Measurements from ENCODE around the gene DNMT3A.
A peak's percentile ranks its signal among the peaks of the same experiment; 100 is the strongest.
"Not testable (repeated sequence)": the region's sequence is repeated elsewhere in the genome, so short reads cannot be mapped to it uniquely, and the experiment has no call there.

Gene DNMT3A

DNA sequence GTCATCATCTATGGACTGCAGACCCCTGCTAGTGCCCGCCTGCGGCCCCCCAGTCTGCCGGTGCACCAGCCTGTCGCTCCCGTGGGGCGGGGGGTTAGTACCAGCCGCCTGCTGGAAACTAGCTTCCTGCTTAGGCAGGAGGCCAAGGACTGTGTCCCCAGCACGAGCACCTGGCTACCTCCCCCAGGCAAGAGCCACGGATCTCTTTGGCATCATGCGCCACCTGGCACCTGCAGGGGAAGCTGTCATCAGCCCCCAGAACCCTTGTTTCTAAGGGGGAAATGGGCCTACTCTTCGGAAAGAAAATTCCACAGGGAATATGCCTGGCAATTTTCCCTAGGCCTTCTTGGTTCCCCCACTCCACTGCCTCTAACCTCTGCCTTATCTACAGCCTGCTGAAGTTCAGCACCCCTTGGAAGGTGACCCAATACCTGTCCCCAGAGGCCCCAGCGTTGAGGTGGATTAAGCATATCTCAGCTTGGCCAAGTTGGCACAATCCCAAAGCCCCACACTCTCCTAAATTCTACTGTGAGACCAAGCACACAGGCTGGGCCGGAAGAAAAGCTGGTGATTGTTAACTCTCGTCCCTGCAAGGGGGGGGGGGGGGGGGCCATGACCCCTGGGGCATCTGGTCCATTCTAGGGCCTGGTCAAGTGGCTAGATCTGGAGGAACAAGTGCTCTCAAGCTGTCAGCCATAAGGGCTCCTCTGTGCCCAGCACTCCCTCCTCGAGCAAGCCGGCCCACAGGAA is 111.4 kb downstream of the DNMT3A start:
- no peak for DNase-seq
- TF ChIP-seq POLR2A (IDR thresholded peaks at IDR 0.05; ENCODE audit: low read length) (no peak), GATA1 (IDR thresholded peaks at IDR 0.05; ENCODE audit: low read depth, low read length) (no peak)

DNA sequence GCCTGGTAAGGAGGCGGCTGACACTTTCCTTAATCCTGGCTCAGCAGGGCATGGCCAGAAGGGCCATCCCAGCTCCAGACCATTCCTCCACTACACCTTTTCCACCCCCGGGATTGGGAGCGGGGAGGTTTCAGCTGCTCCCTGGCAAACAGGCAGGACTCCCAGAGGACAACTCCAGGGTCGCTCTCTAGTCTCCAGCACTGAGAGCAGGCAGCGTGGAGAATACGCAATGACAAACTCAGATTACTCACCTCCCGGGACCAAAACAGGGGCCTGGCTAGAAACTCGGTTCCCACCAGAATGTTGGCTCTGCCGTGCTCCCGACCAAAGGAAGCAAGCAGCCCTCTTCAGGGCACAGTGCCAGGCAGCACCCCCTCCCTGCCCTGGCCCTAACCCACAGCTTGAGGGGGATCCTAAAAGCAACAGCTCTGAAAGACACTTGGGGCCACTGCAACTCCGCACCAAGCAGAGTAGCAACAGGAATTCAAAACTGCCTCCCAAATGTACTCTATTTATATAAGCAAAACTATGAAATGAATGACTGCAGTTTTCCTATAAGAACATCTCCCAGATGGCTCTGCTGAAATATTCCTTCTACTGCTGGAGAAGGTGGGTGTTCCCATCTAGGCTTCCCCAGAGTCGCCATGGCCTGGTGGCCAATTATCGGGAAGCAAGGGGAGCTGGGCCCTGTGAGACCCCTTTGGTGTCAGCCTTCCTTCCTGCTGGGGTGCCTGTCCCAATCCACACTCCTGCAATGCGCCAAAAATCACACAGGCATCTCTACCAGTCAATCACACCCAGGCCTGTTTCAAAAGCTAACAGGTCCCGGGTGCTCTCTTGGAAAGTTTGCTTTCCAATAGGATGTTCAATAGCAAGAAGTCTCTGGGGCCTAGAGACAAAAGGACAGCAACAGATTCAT is 112.2 kb downstream of the DNMT3A start:
- no peak for DNase-seq
- TF ChIP-seq POLR2A (IDR thresholded peaks at IDR 0.05; ENCODE audit: low read length) (no peak), GATA1 (IDR thresholded peaks at IDR 0.05; ENCODE audit: low read depth, low read length) (no peak)

- TF ChIP-seq GATA1 (IDR thresholded peaks at IDR 0.05; ENCODE audit: low read depth, low read length) (no peak), POLR2A (IDR thresholded peaks at IDR 0.05; ENCODE audit: low read length) (no peak)
- DNase-seq = peak; percentile 88 to 92
These were observed 112.9 kb downstream of the DNMT3A start for GRCh38 chr2:25228848-25229278.

GRCh38 chr2:25227576-25227975 is 114.1 kb downstream of the DNMT3A start:
- TF ChIP-seq GATA1 (IDR thresholded peaks at IDR 0.05; ENCODE audit: low read depth, low read length) = no peak
- TF ChIP-seq POLR2A (IDR thresholded peaks at IDR 0.05; ENCODE audit: low read length) = no peak

GRCh38 chr2:25226827-25227226 is 114.9 kb downstream of the DNMT3A start:
- no peak for TF ChIP-seq GATA1 (IDR thresholded peaks at IDR 0.05; ENCODE audit: low read depth, low read length)
- TF ChIP-seq POLR2A (IDR thresholded peaks at IDR 0.05; ENCODE audit: low read length) = no peak

More at GRCh38 chr2:25227576-25227975, 114.1 kb downstream of the DNMT3A start:
- peak in 1 of 2 experiments; percentile 55 for DNase-seq

GRCh38 chr2:25222477-25223121 is 119.1 kb downstream of the DNMT3A start:
- peak; percentile 95 to 97 for DNase-seq
- TF ChIP-seq GATA1 (IDR thresholded peaks at IDR 0.05; ENCODE audit: low read depth, low read length) (peak; percentile 51), POLR2A (IDR thresholded peaks at IDR 0.05; ENCODE audit: low read length) (peak; percentile 44)

More at GRCh38 chr2:25226827-25227226, 114.9 kb downstream of the DNMT3A start:
- DNase-seq = peak; percentile 58 to 70

- peak; percentile 47 to 52 for DNase-seq
- TF ChIP-seq GATA1 (IDR thresholded peaks at IDR 0.05; ENCODE audit: low read depth, low read length) = no peak
- TF ChIP-seq POLR2A (IDR thresholded peaks at IDR 0.05; ENCODE audit: low read length) = no peak
These were observed 120.1 kb downstream of the DNMT3A start for GRCh38 chr2:25221579-25221978.

- peak in 1 of 2 experiments; percentile 39 for DNase-seq
- TF ChIP-seq POLR2A (IDR thresholded peaks at IDR 0.05; ENCODE audit: low read length) = no peak
- TF ChIP-seq GATA1 (IDR thresholded peaks at IDR 0.05; ENCODE audit: low read depth, low read length) = no peak
These were observed 121.4 kb downstream of the DNMT3A start for GRCh38 chr2:25220313-25220712.

- no peak for DNase-seq
- TF ChIP-seq GATA1 (IDR thresholded peaks at IDR 0.05; ENCODE audit: low read depth, low read length) (no peak), POLR2A (IDR thresholded peaks at IDR 0.05; ENCODE audit: low read length) (no peak)
These were observed 122.1 kb downstream of the DNMT3A start for GRCh38 chr2:25219621-25220020.

GRCh38 chr2:25218100-25218499 is 123.6 kb downstream of the DNMT3A start:
- TF ChIP-seq POLR2A (IDR thresholded peaks at IDR 0.05; ENCODE audit: low read length) = no peak
- no peak for TF ChIP-seq GATA1 (IDR thresholded peaks at IDR 0.05; ENCODE audit: low read depth, low read length)
- DNase-seq = no peak

DNA sequence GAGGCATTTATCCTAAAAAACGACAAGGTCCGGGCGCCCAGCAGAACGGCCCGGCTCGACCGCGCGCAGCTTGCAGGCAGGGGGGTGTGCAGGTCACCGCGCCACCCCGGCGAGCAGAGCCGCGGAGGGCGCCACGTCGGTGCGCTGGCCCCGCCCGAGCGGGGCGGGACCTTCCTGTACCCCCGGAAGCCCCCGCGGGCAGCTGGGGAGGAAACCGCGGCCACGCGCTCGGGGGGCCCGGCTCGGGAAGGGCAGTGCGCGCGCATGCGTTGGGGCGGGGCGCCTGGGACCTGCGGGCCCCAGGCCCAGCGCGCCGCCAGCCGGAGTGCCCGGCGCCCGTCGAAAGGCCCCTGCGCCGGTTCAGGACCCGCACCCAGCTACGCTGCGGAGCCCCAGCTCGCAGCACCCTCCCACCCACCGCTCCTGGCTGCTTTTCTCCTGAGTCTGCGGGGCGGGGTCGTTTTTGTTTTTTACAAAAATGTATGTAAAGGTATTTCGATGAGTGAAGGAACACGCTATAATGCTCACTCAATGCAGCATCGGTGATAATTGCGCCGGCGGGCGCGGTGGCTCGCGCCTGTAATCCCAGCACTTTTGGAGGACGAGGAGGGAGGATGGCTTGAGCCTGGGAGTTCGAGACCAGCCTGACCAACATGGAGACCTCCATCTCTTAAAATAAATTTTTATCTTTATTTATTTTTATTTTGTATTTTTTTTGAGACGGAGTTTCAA is 125.6 kb downstream of the DNMT3A start:
- DNase-seq = peak; percentile 92 to 94
- no peak for TF ChIP-seq GATA1 (IDR thresholded peaks at IDR 0.05; ENCODE audit: low read depth, low read length)
- TF ChIP-seq POLR2A (IDR thresholded peaks at IDR 0.05; ENCODE audit: low read length) = peak; percentile 81

GRCh38 chr2:25215232-25215631 is 126.5 kb downstream of the DNMT3A start:
- TF ChIP-seq GATA1 (IDR thresholded peaks at IDR 0.05; ENCODE audit: low read depth, low read length) = no peak
- no peak for TF ChIP-seq POLR2A (IDR thresholded peaks at IDR 0.05; ENCODE audit: low read length)
- peak; percentile 37 to 46 for DNase-seq

- peak in 1 of 2 experiments; percentile 47 for DNase-seq
- TF ChIP-seq POLR2A (IDR thresholded peaks at IDR 0.05; ENCODE audit: low read length) (no peak), GATA1 (IDR thresholded peaks at IDR 0.05; ENCODE audit: low read depth, low read length) (no peak)
These were observed 128.5 kb downstream of the DNMT3A start for GRCh38 chr2:25213229-25213628.

DNA sequence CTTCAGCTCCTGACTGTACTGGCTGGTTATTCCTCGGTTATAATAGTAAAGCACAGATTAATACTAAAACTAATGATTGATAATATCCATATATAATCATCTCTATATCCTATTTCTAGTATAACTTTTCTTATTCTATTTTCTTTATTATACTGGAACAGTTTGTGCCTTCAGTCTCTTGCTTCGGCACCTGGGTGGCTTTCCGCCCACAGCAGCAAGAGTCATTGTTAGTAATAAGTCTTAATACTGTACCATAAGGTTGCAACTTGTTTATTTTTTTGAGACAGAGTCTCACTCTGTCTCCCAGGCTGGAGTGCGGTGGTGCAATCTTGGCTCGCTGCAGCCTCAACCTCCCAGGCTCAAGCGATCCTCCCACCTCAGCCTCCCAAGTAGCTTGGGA is 130.8 kb downstream of the DNMT3A start:
- not testable (repeated sequence) for DNase-seq
